AG10803 (cell line): ENCODE data around the gene ADCY9.
A peak's percentile ranks its signal among the peaks of the same experiment; 100 is the strongest.
"Not testable (repeated sequence)": the region's sequence is repeated elsewhere in the genome, so short reads cannot be mapped to it uniquely, and the experiment has no call there.

Source experiments
- DNase-seq: peaks from one replicate; pipeline ENCODE4 v3.0.0; 2010; ENCODE audit warnings: low read depth
- H3K4me3 ChIP-seq: 2 replicates; pipeline ENCODE4 v1.5.1; 2011; ENCODE audit warnings: mild to moderate bottlenecking, low read length, control low read depth
- CTCF ChIP-seq: conservative IDR thresholded peaks from 2 replicates; pipeline ENCODE4 v1.5.1; 2011; ENCODE audit warnings: mild to moderate bottlenecking, low read length, control low read depth, inconsistent platforms

Gene ADCY9

GRCh38 chr16:3945751-3946603 is 170.3 kb downstream of the ADCY9 start:
- peak overlapping the region; percentile 5; the same call in 1 of the 2 replicates for H3K4me3 ChIP-seq
- peak; percentile 99 for DNase-seq
- TF ChIP-seq CTCF, result no peak

GRCh38 chr16:3944457-3944856 is 171.8 kb downstream of the ADCY9 start:
- DNase-seq, H3K4me3 ChIP-seq: not testable (repeated sequence)

- not testable (repeated sequence) for H3K4me3 ChIP-seq, DNase-seq
Measured at GRCh38 chr16:3942146-3942545, 174.1 kb downstream of the ADCY9 start.

GRCh38 chr16:3938843-3939624 is 177.2 kb downstream of the ADCY9 start:
- peak; percentile 91 for DNase-seq
- TF ChIP-seq CTCF, result peak; percentile 75
- peak overlapping the region; percentile 54 for H3K4me3 ChIP-seq

- H3K4me3 ChIP-seq, result peak overlapping the region; percentile 54; the same call in 1 of the 2 replicates
- TF ChIP-seq CTCF, result no peak
- DNase-seq, result no peak
Measured at GRCh38 chr16:3938471-3938842, 177.8 kb downstream of the ADCY9 start.

- TF ChIP-seq CTCF, result no peak
- H3K4me3 ChIP-seq, result no peak overlapping the region
- DNase-seq, result no peak
Measured at GRCh38 chr16:3937066-3937875, 179.0 kb downstream of the ADCY9 start.

- H3K4me3 ChIP-seq, result no peak overlapping the region
- TF ChIP-seq CTCF, result no peak
- no peak for DNase-seq
Measured at GRCh38 chr16:3935921-3936320, 180.3 kb downstream of the ADCY9 start.
